HEK293T (cell line): ENCODE results near the gene MYMX.

Experiments
- BHLHE40 ChIP-seq: fragments of 450-650 bp; IDR thresholded peaks from 2 replicates; pipeline ENCODE4 v1.6.1; 2016; ENCODE audit warnings: mild to moderate bottlenecking, moderate library complexity, borderline replicate concordance
- FOXK2 ChIP-seq: fragments of 450-650 bp; IDR thresholded peaks from 2 replicates; pipeline ENCODE4 v1.6.1; 2016; ENCODE audit warnings: mild to moderate bottlenecking
- L3MBTL2 ChIP-seq: fragments of 450-650 bp; conservative IDR thresholded peaks from 2 replicates; pipeline ENCODE4 v1.6.1; 2016; ENCODE audit warnings: mild to moderate bottlenecking
- NFRKB ChIP-seq: fragments of 450-650 bp; IDR thresholded peaks from 2 replicates; pipeline ENCODE4 v1.6.1; 2016; ENCODE audit warnings: mild to moderate bottlenecking, moderate library complexity
- SP1 ChIP-seq: fragments of 450-650 bp; IDR thresholded peaks from 2 replicates; pipeline ENCODE4 v1.6.1; 2017
- SUZ12 ChIP-seq: fragments of 450-650 bp; IDR thresholded peaks from 2 replicates; pipeline ENCODE4 v1.6.1; 2016; ENCODE audit warnings: mild to moderate bottlenecking
- TARDBP ChIP-seq: fragments of 450-650 bp; IDR thresholded peaks from 2 replicates; pipeline ENCODE4 v1.6.1; 2016
- ZNF384 ChIP-seq: fragments of 450-650 bp; IDR thresholded peaks from 2 replicates; pipeline ENCODE4 v1.6.1; 2016
- TF ChIP-seq, protein P1 (sequence below): fragments of 450-650 bp; IDR thresholded peaks from 2 replicates; pipeline ENCODE4 v1.6.1; 2016

- no peak for TF ChIP-seq SP1
- TF ChIP-seq BHLHE40: no peak
- TF ChIP-seq FOXK2: no peak
- no peak for TF ChIP-seq SUZ12
- TF ChIP-seq NFRKB: no peak
- no peak for TF ChIP-seq L3MBTL2
- TF ChIP-seq TARDBP: no peak
- TF ChIP-seq ZNF384: no peak
- TF ChIP-seq, protein P1, sequence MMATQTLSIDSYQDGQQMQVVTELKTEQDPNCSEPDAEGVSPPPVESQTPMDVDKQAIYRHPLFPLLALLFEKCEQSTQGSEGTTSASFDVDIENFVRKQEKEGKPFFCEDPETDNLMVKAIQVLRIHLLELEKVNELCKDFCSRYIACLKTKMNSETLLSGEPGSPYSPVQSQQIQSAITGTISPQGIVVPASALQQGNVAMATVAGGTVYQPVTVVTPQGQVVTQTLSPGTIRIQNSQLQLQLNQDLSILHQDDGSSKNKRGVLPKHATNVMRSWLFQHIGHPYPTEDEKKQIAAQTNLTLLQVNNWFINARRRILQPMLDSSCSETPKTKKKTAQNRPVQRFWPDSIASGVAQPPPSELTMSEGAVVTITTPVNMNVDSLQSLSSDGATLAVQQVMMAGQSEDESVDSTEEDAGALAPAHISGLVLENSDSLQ: no peak
Observed at GRCh38 chr6:44169886-44170570, 46.7 kb upstream of the MYMX start.
